ENCODE data around the gene FAM90A1.
A peak's percentile ranks its signal among the peaks of the same experiment; 100 is the strongest.
"Not testable (repeated sequence)": the region's sequence is repeated elsewhere in the genome, so short reads cannot be mapped to it uniquely, and the experiment has no call there.

FAM90A1 gene

GRCh38 chr12:8179989-8180585, 47.3 kb downstream of the FAM90A1 start:
- DNase-seq (ENCODE audit: low spot score) = peak; percentile 81

DNA sequence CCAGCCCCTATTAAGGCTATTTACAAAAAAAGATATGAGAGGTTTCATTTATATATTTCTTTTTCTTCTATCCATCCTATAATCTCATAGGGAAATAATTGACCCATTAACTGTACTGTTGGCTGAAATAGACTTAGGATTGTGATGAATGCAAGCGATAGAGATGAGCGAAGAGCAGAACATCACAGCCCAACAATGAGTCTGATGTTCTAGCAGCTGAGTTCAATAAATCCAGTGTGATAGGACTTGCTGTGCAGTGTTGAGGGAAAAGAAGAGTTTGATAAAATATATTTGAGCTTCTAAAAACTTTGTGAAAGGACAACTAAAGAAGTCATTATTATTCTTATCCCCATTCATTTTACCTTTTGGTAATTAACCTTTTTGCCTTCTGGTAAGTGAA, 54.5 kb downstream of the FAM90A1 start:
- DNase-seq (ENCODE audit: low spot score) = not testable (repeated sequence)

More at GRCh38 chr12:8179989-8180585, 47.3 kb downstream of the FAM90A1 start:
- TF ChIP-seq, protein P1, sequence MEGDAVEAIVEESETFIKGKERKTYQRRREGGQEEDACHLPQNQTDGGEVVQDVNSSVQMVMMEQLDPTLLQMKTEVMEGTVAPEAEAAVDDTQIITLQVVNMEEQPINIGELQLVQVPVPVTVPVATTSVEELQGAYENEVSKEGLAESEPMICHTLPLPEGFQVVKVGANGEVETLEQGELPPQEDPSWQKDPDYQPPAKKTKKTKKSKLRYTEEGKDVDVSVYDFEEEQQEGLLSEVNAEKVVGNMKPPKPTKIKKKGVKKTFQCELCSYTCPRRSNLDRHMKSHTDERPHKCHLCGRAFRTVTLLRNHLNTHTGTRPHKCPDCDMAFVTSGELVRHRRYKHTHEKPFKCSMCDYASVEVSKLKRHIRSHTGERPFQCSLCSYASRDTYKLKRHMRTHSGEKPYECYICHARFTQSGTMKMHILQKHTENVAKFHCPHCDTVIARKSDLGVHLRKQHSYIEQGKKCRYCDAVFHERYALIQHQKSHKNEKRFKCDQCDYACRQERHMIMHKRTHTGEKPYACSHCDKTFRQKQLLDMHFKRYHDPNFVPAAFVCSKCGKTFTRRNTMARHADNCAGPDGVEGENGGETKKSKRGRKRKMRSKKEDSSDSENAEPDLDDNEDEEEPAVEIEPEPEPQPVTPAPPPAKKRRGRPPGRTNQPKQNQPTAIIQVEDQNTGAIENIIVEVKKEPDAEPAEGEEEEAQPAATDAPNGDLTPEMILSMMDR (IDR thresholded peaks at IDR 0.05; ENCODE audit: extremely low read depth, missing control alignments) = peak; percentile 39

All from GM20000 (cell line).